NT2/D1 (cell line): ENCODE results near the gene CATSPER4.

Experiments
- DNase-seq: peaks from one replicate; pipeline ENCODE4 v3.0.0-alpha.2; 2011; ENCODE audit warnings: low read depth, low spot score
- H3K27me3 ChIP-seq: 2 replicates; pipeline ENCODE4 v1.6.0; 2011; ENCODE audit warnings: mild to moderate bottlenecking; ENCODE audit not compliant: insufficient read length, insufficient read depth
- H3K36me3 ChIP-seq: 2 replicates; pipeline ENCODE4 v1.6.1; 2011; ENCODE audit warnings: mild to moderate bottlenecking, low read length, mixed read lengths; ENCODE audit not compliant: insufficient read depth, insufficient read length
- H3K4me1 ChIP-seq: 2 replicates; pipeline ENCODE4 v1.5.1; 2011; ENCODE audit not compliant: insufficient read depth, insufficient read length
- H3K4me3 ChIP-seq: 2 replicates; pipeline ENCODE4 v1.5.1; 2011; ENCODE audit warnings: low read depth; ENCODE audit not compliant: insufficient read length
- H3K9ac ChIP-seq: 2 replicates; pipeline ENCODE4 v1.6.0; 2011; ENCODE audit warnings: low read depth; ENCODE audit not compliant: insufficient read length
- H3K9me3 ChIP-seq: 2 replicates; pipeline ENCODE4 v1.5.1; 2011; ENCODE audit warnings: mild to moderate bottlenecking, low read length; ENCODE audit not compliant: insufficient read depth
- SUZ12 ChIP-seq: IDR thresholded peaks from 2 replicates; pipeline ENCODE4 v1.6.1; 2011; ENCODE audit not compliant: insufficient read length, insufficient read depth; ENCODE audit errors: extremely low read depth
- YY1 ChIP-seq: IDR thresholded peaks from 2 replicates; pipeline ENCODE4 v1.6.1; 2011; ENCODE audit not compliant: insufficient read length, insufficient read depth
- ZNF274 ChIP-seq: IDR thresholded peaks from 2 replicates; pipeline ENCODE4 v1.6.1; 2011; ENCODE audit warnings: mild to moderate bottlenecking, low read depth, low read length

Gene CATSPER4

DNA sequence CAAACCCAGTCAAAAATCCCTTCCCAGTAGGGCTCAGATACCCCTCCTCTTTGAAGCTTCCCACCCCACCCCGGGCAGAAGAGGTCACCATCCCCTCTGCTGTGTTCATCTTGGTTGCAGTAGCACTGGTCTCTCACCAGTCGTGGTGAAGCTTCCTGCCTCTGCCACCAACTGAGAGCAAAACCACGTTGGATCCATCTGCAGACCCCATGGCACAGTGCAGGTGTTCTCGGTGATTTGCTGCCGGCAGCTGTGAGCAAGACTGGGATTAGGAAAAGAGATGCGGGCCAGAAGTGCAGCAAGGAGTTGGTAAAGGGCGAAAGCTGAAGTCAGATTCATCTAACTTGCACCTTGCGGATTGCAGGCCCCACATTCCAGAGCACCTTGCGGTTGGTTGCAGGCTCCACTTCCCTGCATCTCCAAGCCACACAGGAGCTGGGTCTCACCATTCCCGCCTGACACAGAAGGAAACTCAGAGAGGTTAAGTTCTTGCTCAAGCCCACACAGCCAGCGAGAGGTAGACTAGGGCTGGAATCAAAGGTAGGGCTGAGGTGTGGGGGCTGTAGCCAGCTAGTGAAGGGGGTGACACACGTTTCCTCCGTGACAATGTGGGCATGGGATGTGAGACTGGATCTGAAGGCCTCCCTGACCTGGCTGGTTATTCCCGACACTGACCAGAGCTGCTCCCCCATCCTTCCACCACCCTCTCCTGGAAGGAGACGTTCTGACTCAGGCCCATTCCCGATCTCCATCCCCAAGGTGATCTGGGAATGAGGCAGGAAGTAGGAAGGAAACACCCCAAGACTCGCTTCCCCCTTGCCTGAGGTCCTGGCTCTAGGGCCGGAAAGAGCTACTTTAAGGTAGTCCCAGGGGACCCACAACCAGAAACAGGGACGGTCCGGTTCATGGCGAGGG, 34.8 kb upstream of the CATSPER4 start:
- Histone ChIP-seq H3K9me3 (no peaks in the 10 kb centered on the region), H3K36me3 (no peaks in the 10 kb centered on the region), H3K4me1 (peaks cover 40% of the 10 kb centered on the region), H3K4me3 (no peak overlapping the region), H3K9ac (peak overlapping the region; percentile 23), H3K27me3 (peaks cover 92% of the 10 kb centered on the region)
- no peak for DNase-seq
- peak; percentile 52 for TF ChIP-seq SUZ12
- TF ChIP-seq YY1 = no peak
- no peak for TF ChIP-seq ZNF274

DNA sequence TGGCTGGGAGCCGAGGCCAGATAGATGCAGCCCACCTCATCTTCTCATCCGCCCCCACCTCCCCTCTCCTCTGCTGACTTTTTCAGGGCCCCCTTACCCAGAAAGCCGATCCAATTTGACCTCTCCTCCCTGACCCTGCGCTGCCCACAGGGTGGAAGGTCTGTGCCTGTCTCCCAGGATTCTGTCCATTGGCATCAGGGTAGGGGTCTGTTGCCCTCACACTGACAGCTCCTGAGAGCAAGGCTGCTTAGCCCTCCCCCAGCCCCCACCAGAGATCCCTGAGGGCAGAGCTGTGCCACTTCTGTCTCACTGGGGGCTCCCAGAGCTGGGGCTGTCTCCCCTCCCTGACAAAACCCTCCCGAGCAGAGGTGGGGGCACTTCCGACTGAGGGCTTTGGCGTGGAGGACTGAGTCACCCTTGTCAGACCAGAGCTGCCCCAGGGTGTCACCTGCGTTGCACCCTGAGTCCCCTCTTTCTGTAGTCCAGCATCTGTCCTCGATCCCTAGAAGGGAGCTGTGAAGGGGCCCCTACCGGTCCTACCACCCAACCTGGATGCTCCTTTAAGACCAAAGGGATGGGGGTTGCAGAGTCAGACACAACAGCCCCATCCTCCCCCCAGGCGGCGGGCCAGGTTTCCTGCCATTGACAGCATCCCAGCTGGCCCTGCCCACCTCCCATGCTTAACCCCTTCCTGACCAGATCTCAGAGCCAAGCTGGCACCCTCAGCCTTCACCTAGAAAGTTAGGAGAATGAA, 33.9 kb upstream of the CATSPER4 start:
- no peaks in the 10 kb centered on the region for H3K9me3 ChIP-seq
- H3K4me1 ChIP-seq = peaks cover 47% of the 10 kb centered on the region
- peak overlapping the region; percentile 23 for H3K9ac ChIP-seq
- TF ChIP-seq SUZ12 (peak; percentile 21), YY1 (no peak), ZNF274 (no peak)
- H3K27me3 ChIP-seq = peaks cover 98% of the 10 kb centered on the region
- H3K36me3 ChIP-seq = no peaks in the 10 kb centered on the region
- H3K4me3 ChIP-seq = peak overlapping the region; percentile 12
- DNase-seq = no peak

DNA sequence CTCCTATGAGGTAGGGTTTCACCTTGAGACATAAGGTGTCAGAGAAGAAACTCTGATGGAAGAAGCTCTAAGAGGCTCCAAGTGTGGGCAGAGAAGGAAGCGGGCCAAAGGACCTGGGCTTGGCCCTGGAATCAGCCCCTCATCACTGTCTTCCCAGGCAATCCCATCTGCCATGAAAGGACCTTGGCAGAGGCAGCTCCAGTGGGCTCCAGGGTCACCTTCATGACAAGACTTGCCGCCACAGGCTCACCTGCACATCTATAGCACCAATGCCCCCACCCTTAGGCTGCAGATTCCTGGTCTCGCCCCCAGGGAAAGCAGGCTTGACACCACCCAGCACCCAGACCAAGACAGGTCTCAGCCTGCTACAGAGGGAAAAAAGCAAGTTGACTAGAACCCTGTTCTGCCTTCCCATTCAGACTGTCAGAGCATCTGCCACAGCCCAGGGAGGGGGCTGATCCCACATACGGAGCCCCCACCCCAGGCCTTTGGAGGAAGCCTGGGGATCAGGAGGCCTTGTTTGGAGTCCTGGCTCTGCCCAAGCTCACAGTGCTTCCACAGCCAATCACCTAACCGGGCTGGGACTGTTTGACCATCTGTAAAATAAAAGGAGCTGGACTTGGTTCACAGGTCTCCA, 32.0 kb upstream of the CATSPER4 start:
- H3K36me3 ChIP-seq = no peaks in the 10 kb centered on the region
- no peak overlapping the region for H3K4me3 ChIP-seq
- peak overlapping the region; percentile 27 for H3K9ac ChIP-seq
- no peak for DNase-seq
- no peak for TF ChIP-seq YY1
- no peak for TF ChIP-seq ZNF274
- TF ChIP-seq SUZ12 = no peak
- H3K27me3 ChIP-seq = peaks cover 98% of the 10 kb centered on the region
- no peaks in the 10 kb centered on the region for H3K9me3 ChIP-seq
- H3K4me1 ChIP-seq = peaks cover 48% of the 10 kb centered on the region

DNA sequence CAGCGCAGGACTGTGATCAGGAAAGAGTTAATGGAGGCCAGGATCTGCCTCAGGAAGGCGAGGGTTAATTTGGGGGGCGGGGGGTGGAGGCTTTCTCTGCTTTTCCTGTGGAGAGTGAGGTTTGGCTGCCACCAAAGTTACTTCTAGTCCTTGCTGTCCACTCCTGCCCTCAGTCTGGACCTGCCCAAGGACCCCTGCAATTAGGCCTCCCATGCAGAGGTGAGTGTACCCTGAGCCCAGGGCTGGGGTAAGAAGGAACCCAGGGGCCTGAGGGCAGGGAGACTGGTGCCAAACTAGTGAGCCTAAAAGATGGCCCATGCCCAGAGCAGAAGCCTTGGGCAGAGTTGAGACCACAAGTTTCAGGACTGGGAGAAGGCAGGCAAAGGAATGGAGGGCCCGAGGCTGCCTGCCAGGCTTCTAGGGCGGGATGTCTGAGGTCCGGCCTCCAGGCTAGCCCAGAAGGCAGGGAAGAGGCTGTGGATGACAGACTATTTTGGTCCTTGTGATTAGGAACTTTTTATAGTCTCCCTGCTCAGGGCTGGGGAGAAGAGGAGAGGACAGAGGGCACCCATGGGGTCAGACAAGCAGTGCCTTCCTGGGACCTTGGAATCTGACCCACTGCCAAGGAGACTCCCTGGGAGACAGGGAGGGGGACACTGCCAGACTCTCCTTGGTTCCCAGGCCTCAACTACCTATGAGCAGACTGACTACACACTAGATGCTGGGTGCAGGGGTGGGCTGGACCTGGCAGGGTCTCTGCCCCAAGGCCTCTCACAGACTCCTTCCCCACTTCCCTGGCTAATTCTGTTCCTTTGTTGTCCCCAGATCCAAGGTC, 31.3 kb upstream of the CATSPER4 start, which contains the start of gene FAM110D:
FAM110D (plus strand) TSS at position 172 of the 835 bp plus-strand sequence. CDS start 2,213 bp downstream, outside the sequence.
- Histone ChIP-seq H3K9me3 (no peaks in the 10 kb centered on the region), H3K36me3 (no peaks in the 10 kb centered on the region), H3K9ac (peak within 1 kb of the TSS; percentile 27), H3K4me3 (no peak within 1 kb of the TSS), H3K4me1 (peaks cover 54% of the 10 kb centered on the region), H3K27me3 (peaks cover 98% of the 10 kb centered on the region)
- DNase-seq = no peak
- TF ChIP-seq SUZ12 = no peak
- TF ChIP-seq YY1 = no peak
- no peak for TF ChIP-seq ZNF274

DNA sequence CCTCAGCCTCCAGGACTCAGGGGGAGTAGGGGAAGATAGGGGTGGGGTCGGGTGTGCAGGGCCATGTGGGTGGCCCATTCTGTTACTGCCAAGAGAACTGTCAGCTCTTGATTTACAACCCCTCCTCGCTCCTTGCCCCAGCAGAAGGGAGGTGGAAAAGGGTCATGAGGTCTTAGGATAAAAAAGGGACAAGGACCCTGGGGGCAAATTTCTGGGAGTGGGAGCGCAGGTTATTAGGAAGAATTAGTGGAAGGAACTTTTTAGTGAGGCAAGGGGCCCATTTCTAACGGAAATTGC, 30.7 kb upstream of the CATSPER4 start:
- no peaks in the 10 kb centered on the region for H3K36me3 ChIP-seq
- H3K9ac ChIP-seq = peak overlapping the region; percentile 27
- H3K4me3 ChIP-seq = no peak overlapping the region
- H3K27me3 ChIP-seq = peaks cover 92% of the 10 kb centered on the region
- DNase-seq = no peak
- TF ChIP-seq ZNF274 (no peak), YY1 (no peak), SUZ12 (no peak)
- no peaks in the 10 kb centered on the region for H3K9me3 ChIP-seq
- H3K4me1 ChIP-seq = peaks cover 54% of the 10 kb centered on the region

DNA sequence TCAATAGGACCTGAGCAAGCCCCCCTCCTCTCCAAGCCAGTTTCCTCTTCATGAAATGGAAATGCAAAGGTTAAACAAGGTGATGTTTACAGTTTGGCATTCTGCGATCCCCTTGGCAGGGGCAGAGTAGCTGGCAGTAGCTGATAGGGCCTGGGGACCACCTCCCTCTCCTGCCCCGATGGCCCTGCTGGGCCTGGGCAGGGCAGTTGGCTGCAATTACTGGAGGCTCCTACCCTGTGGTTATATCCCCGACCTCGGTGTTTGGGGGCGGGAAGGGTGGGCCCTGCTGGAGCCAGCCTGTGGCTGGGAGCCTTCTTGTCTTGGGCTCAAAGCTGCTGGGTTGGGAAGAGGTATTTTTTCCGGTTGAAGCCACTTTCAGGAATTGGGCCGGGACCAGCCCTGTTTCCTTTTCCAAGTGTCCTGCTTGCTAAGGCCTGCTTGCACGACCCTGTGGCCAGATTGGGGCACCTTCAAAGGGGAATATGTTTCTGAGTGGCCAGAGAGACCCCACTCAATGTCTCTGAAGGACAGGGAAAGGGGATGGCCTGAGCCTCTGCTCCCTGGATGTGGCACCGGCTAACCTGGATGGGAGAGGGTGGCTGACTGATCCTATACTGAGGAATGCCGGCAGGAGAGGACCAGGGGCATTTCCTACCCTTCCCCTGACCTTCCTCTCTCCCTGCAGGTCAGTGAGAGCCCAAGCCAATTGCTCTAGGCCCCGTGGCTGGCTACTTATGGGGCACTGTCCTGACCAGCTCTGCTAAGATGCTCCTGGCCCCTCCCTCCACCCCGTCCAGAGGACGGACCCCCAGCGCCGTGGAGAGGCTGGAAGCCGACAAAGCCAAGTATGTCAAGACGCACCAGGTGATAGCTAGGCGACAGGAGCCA, 29.6 kb upstream of the CATSPER4 start:
- Histone ChIP-seq H3K36me3 (no peaks in the 10 kb centered on the region), H3K9me3 (no peaks in the 10 kb centered on the region), H3K27me3 (peaks cover 83% of the 10 kb centered on the region), H3K4me3 (peak overlapping the region; percentile 41), H3K4me1 (peaks cover 50% of the 10 kb centered on the region), H3K9ac (peak overlapping the region; percentile 82)
- TF ChIP-seq YY1 = no peak
- peak; percentile 13 for TF ChIP-seq SUZ12
- no peak for TF ChIP-seq ZNF274
- no peak for DNase-seq
